Measurements from ENCODE around the gene RNF11.
A peak's percentile ranks its signal among the peaks of the same experiment; 100 is the strongest.

Gene RNF11, protein sequence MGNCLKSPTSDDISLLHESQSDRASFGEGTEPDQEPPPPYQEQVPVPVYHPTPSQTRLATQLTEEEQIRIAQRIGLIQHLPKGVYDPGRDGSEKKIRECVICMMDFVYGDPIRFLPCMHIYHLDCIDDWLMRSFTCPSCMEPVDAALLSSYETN

DNA sequence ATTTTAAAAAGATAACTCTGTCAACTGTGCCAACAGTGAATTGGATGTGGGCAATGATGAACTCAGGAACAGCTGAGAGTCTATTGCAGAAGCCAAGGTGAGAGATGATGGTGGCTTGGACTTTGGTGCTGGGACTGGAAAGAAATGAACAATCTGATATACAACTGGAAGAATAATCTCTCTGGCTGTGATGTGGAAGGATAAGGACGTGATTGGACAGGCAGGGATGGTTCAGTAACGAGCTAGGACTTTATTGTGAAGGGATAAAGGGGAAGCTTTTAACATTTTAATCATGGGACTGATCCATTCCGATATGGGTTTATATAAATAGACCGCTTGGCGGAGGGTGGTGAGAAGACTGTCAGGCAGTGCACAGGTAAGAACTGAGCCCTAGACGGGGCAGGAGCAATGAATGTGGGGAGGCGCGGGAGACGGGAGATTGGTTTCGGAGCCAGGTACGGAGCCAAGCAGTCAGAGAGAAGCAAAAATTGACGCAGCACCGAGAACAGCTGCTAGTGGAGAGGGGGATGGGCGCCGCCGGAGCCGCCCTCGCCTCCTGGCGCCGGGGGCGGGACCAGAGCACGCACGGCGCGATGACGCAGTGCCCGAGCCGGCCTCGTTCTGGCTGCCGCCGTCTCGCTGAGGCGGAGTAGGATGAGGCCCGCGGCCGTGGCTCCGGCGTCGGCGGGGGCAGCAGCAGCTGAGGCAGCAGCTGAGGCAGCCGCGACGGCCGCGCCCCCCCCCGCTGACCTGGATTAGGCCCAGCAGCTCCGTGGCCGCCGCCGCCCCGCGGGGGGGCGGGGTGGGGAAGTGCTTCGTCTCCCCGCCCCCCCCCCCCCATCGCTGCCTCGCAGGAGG is at the start of gene RNF11:
TSS of gene RNF11 (plus strand) at position 601 of the 858 bp plus-strand sequence. CDS start 484 bp downstream, outside the sequence.
- no peaks in the 10 kb centered on the region for H3K36me3 ChIP-seq (ENCODE audit: insufficient read depth, low read length)
- H3K27ac ChIP-seq = peak within 1 kb of the TSS; percentile 64; the same call in 1 of the 2 replicates
- H3K4me3 ChIP-seq = peak within 1 kb of the TSS; percentile 83
- TF ChIP-seq EZH2 (IDR thresholded peaks at IDR 0.05) = no peak
- peak; percentile 75 for TF ChIP-seq FOXP2 (optimal IDR thresholded peaks at IDR 0.05; ENCODE audit: control extremely low read depth, extremely low read length, insufficient read depth)
- TF ChIP-seq POLR2AphosphoS5 (IDR thresholded peaks at IDR 0.05; ENCODE audit: borderline replicate concordance, low read depth, low read length) = peak; percentile 88
- peak within 1 kb of the TSS; percentile 90 for H3K9ac ChIP-seq (ENCODE audit: insufficient read length)
- H3K9me3 ChIP-seq (ENCODE audit: low read depth, low read length) = no peaks in the 10 kb centered on the region
- DNase-seq (ENCODE audit: low read depth, low spot score) = no peak

DNA sequence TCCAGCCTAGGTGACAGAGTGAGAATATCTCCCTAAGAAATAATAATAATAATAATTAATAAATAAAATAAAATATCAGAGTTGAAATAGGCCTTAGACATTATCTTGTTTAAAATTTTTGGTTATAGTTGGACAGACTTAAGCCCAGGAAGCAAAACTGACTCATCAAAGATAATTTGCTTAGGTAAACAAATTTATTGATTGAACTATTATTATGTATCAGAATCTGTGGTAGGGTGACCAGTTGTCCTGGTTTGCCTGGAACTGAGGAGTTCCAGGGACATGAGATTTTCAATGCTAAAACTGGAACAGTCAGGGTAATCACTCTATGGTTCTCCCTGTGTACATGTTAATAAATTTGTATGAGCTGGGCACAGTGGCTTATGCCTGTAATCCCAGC is 47.8 kb upstream of the RNF11 start:
- TF ChIP-seq FOXP2 (optimal IDR thresholded peaks at IDR 0.05; ENCODE audit: control extremely low read depth, extremely low read length, insufficient read depth) (no peak), POLR2AphosphoS5 (IDR thresholded peaks at IDR 0.05; ENCODE audit: borderline replicate concordance, low read depth, low read length) (no peak), EZH2 (IDR thresholded peaks at IDR 0.05) (no peak)
- H3K36me3 ChIP-seq (ENCODE audit: insufficient read depth, low read length) = no peaks in the 10 kb centered on the region
- H3K9me3 ChIP-seq (ENCODE audit: low read depth, low read length) = no peaks in the 10 kb centered on the region
- no peak overlapping the region for H3K4me3 ChIP-seq
- no peak overlapping the region for H3K9ac ChIP-seq (ENCODE audit: insufficient read length)
- no peak overlapping the region for H3K27ac ChIP-seq
- no peak for DNase-seq (ENCODE audit: low read depth, low spot score)

DNA sequence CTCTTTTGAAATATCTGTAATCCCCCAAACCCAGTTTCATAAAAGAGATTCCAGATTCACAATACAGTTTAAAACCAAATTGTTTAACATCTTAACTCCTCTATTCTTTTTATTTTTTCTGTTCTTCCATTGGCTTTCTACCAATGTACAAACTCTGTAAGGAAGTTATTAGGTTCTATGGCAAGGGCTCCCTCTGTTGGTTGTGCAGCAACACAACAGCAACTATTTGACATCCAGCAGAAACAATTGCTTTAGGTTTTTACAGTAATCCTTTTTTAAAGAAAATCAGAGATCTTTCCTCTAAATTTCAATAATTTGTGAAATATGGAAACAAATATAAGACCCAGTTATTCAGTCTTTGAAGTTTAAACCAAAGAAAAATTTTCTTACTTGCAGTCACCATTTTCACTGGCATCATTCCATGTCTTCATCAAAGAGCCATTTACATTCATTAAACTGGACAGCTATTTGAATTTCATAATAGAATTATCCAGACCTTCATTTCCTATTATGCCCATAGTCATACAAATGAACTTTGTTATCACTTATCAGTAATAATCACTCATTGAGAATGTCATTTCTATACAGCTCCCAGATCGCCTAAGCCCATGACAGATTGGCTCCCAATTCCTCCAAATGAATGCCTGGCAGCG is 46.5 kb upstream of the RNF11 start:
- Histone ChIP-seq H3K9me3 (ENCODE audit: low read depth, low read length) (no peaks in the 10 kb centered on the region), H3K9ac (ENCODE audit: insufficient read length) (no peak overlapping the region), H3K36me3 (ENCODE audit: insufficient read depth, low read length) (no peaks in the 10 kb centered on the region), H3K4me3 (peak overlapping the region; percentile 13; the same call in 1 of the 2 replicates), H3K27ac (no peak overlapping the region)
- no peak for TF ChIP-seq FOXP2 (optimal IDR thresholded peaks at IDR 0.05; ENCODE audit: control extremely low read depth, extremely low read length, insufficient read depth)
- no peak for TF ChIP-seq POLR2AphosphoS5 (IDR thresholded peaks at IDR 0.05; ENCODE audit: borderline replicate concordance, low read depth, low read length)
- DNase-seq (ENCODE audit: low read depth, low spot score) = peak; percentile 57

DNA sequence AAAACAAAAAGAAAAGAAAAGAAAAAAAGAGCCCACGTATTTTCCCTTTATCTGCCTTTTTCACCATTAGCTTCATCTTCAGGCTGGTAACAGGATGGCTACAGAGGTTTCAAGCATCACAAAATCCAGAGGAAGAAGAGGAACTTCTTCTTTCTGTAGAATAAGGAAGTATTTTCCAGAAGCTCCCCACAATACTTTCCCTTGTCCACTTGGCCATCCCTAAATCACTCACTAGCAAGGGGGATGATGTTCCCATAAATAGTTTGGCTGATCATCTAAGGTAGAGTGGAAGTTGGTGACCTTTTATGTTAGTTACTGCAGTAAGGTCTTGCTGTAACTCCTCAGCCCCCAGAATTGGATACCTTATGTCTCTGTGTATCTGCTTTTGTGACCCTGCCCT is 45.1 kb upstream of the RNF11 start:
- no peaks in the 10 kb centered on the region for H3K36me3 ChIP-seq (ENCODE audit: insufficient read depth, low read length)
- no peaks in the 10 kb centered on the region for H3K9me3 ChIP-seq (ENCODE audit: low read depth, low read length)
- DNase-seq (ENCODE audit: low read depth, low spot score) = no peak
- no peak overlapping the region for H3K4me3 ChIP-seq
- TF ChIP-seq POLR2AphosphoS5 (IDR thresholded peaks at IDR 0.05; ENCODE audit: borderline replicate concordance, low read depth, low read length) = no peak
- no peak for TF ChIP-seq FOXP2 (optimal IDR thresholded peaks at IDR 0.05; ENCODE audit: control extremely low read depth, extremely low read length, insufficient read depth)
- TF ChIP-seq EZH2 (IDR thresholded peaks at IDR 0.05) = no peak
- no peak overlapping the region for H3K27ac ChIP-seq
- no peak overlapping the region for H3K9ac ChIP-seq (ENCODE audit: insufficient read length)

DNA sequence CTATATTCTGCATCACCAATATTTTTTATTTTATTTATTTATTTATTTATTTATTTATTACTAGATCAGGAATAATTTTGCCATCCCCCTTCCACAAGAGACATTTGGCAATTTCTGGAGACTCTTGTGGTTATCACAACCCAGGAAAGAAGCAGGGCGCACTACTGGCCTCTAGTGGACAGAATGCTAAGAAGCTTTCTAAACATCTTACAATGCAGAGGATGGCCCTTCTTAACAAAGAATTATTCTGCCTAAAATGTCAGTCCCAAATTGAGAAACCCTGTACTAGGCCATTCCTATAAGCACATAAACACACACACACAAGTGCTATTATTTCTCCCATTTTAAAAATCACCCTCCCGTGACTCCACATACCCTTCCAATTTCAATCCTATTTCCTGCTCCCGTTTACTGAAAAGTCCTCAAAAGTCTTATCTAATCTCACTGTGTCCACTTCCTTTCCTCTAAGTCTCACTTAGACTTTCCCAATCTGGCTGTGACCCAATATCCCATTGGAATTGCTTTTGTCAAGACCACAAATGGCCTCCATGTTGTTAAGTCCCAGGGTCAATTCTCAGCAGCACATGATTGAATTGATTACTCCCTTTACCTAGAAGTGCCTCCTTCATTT is 43.7 kb upstream of the RNF11 start:
- TF ChIP-seq POLR2AphosphoS5 (IDR thresholded peaks at IDR 0.05; ENCODE audit: borderline replicate concordance, low read depth, low read length) (no peak), FOXP2 (optimal IDR thresholded peaks at IDR 0.05; ENCODE audit: control extremely low read depth, extremely low read length, insufficient read depth) (no peak), EZH2 (IDR thresholded peaks at IDR 0.05) (no peak)
- no peak overlapping the region for H3K9ac ChIP-seq (ENCODE audit: insufficient read length)
- DNase-seq (ENCODE audit: low read depth, low spot score) = peak; percentile 63

DNA sequence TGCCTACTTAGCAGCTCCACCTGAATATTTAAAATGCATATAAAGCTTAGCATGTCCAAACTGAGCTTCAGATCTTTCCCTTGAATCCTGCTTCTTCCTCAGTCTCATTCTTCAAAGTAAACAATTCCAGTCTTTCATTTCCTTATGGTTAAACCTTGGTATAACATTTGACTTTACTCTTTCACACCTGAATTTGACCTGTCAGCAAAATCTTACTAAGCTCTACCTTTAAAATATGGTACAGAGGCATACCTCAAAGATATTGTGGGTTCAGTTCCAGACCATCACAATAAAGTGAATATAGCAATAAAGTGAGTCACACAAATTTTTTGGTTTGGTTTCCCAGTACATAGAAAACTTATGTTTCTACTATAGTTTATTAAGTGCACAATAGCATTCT is 42.5 kb upstream of the RNF11 start:
- H3K27ac ChIP-seq = no peak overlapping the region
- no peaks in the 10 kb centered on the region for H3K9me3 ChIP-seq (ENCODE audit: low read depth, low read length)
- H3K36me3 ChIP-seq (ENCODE audit: insufficient read depth, low read length) = no peaks in the 10 kb centered on the region
- H3K4me3 ChIP-seq = no peak overlapping the region
- no peak for TF ChIP-seq FOXP2 (optimal IDR thresholded peaks at IDR 0.05; ENCODE audit: control extremely low read depth, extremely low read length, insufficient read depth)
- no peak for TF ChIP-seq POLR2AphosphoS5 (IDR thresholded peaks at IDR 0.05; ENCODE audit: borderline replicate concordance, low read depth, low read length)
- no peak for TF ChIP-seq EZH2 (IDR thresholded peaks at IDR 0.05)
- DNase-seq (ENCODE audit: low read depth, low spot score) = no peak
- H3K9ac ChIP-seq (ENCODE audit: insufficient read length) = no peak overlapping the region

More for the DNA sequence above, 43.7 kb upstream of the RNF11 start:
- Histone ChIP-seq H3K36me3 (ENCODE audit: insufficient read depth, low read length) (no peaks in the 10 kb centered on the region), H3K27ac (no peak overlapping the region), H3K4me3 (no peak overlapping the region), H3K9me3 (ENCODE audit: low read depth, low read length) (no peaks in the 10 kb centered on the region)

DNA sequence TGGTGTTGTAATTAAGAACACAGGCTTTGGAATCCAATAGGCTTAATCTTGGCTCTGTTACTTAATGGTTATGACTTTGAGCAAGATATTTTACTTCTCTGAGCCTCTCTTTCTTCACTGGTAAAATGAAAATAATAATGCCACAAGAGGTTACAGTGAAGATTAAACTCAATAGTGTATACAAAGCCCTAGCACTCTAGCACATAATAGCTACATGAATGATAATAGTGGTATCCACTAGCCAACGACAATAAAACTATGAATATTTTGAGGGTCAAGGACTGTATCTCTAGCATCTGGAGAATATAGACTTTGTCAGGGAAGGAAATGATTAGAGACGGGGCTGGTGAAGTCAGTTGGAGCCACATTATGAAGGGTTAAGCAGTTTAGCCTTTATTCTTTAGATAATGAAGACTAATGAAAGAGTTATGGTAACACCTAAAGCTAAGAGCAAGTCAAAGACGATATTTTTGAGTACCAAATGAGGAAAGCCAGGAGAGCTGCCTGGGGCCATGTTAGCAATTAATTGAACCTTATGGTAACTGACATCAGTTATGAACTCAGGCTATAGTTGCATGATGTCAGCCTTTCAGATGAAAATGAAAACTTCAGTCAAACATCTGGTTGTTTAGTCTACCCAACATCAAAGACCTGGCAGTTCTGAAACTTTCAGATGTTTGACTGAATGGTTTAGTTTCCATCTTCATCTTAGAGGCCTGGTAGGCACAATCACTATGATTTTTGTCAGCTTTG is 32.8 kb upstream of the RNF11 start:
- Histone ChIP-seq H3K9ac (ENCODE audit: insufficient read length) (no peak overlapping the region), H3K4me3 (no peak overlapping the region), H3K9me3 (ENCODE audit: low read depth, low read length) (no peaks in the 10 kb centered on the region), H3K27ac (no peak overlapping the region), H3K36me3 (ENCODE audit: insufficient read depth, low read length) (no peaks in the 10 kb centered on the region)
- no peak for DNase-seq (ENCODE audit: low read depth, low spot score)
- no peak for TF ChIP-seq FOXP2 (optimal IDR thresholded peaks at IDR 0.05; ENCODE audit: control extremely low read depth, extremely low read length, insufficient read depth)
- no peak for TF ChIP-seq EZH2 (IDR thresholded peaks at IDR 0.05)
- TF ChIP-seq POLR2AphosphoS5 (IDR thresholded peaks at IDR 0.05; ENCODE audit: borderline replicate concordance, low read depth, low read length) = no peak

Measured in SK-N-MC (cell line).